GM18502 (cell line): ENCODE data around the gene PRKRIP1.
A peak's percentile ranks its signal among the peaks of the same experiment; 100 is the strongest.
"Not testable (repeated sequence)": the region's sequence is repeated elsewhere in the genome, so short reads cannot be mapped to it uniquely, and the experiment has no call there.

Experiments used
- ATAC-seq: cut with Tn5 transposase; IDR thresholded peaks from one replicate; pipeline ENCODE4 v1.9.1; 2021; ENCODE audit warnings: mild to moderate bottlenecking; ENCODE audit not compliant: unreplicated experiment, poor library complexity

The PRKRIP1 gene, protein sequence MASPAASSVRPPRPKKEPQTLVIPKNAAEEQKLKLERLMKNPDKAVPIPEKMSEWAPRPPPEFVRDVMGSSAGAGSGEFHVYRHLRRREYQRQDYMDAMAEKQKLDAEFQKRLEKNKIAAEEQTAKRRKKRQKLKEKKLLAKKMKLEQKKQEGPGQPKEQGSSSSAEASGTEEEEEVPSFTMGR

GRCh38 chr7:102395873-102396709, at the start of gene PRKRIP1:
PRKRIP1 (plus strand) TSS chr7:102396363; CDS start chr7:102396412, 49 bp downstream.
- ATAC-seq: peak; percentile 97

GRCh38 chr7:102346983-102347382, 49.2 kb upstream of the PRKRIP1 start:
- ATAC-seq: not testable (repeated sequence)

DNA sequence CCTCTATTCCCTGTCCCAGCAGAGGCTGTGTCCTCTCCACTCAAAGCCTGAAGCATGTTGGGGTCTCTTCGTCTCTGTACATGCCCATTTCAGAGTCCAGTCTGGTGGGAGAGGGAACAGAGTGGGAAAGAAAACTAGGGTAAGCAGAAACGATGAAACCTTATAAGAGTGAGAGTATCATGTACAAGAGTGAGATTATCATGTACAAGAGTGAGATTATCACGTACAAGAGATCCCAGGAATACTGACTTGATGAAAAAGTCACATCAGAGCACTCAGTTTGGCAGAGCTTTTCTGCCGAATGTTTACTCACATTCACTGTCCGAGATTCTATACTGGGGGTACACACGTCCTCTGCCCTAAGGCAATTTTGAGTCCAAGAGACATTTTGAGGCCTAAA, 39.8 kb upstream of the PRKRIP1 start, which contains the start of gene SPDYE6:
TSS of gene SPDYE6 (minus strand) at position 101 of the 400 bp plus-strand sequence. CDS start 421 bp downstream, outside the sequence.
- ATAC-seq: not testable (repeated sequence)

DNA sequence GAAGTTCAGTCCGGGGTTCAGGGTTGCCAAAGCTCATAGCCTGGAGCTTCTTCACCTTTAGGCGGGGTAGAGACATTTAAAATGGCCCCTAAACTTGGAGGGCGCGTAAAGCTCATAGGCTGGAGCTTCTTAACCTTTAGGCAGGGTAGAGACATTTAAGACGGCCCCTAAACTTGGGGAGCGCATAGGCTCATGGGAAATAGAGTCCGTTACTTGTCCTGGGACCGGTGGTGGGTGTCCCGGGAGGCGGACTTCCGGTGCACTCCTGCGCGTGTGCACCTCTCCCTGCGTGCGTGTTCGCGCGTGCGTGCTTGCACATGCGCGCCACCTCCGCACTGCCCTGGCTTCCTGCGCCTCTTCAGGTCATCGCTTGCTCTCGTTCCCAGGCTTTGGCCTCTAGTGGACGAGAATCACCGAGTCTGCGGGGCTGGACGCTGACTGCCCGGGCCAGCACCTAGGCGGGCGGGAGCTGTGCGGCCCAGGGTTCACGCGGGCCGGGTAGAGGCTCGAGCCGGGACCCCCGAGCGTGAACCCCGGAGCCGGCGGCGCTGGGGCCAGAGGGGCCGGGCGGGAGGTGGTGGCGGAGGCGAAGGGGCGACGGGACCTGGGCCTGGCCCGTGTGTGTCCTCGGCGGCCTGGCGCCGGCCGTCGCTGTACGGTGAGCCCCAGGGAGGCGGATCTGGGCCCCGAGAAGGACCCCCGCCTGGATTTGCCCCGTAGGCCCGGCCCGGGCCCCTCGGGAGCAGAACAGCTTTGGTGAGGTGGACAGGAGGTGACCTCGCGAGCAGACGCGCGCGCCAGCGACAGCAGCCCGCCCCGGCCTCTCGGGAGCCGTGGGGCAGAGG, 32.4 kb upstream of the PRKRIP1 start:
- ATAC-seq: peak; percentile 98

DNA sequence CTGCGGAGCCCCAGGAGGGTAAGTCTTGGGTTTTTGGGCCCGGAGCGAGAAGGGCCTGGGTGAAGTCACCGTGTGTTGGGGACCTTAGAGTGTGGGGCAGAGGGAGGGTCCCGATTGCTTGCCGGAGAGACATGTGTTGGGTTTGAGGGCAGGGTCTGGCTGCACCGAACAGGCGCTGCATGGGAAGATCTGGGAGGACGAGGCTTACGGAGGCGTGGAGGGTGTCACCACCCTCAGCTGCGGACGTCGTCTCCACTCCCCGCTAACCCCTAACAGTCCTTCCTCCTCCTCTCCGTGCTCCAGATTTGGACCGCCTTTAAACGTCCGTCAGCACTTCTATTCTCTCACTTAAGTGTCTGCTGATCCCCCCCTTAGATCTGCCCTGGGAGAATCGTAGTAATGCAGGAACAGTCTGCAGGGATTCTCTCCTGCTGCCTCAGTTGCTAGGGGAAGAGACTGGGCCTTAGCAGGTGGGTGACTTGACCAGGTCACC, 31.7 kb upstream of the PRKRIP1 start:
- not testable (repeated sequence) for ATAC-seq

- not testable (repeated sequence) for ATAC-seq
Observed at GRCh38 chr7:102365390-102365789, 30.8 kb upstream of the PRKRIP1 start.

GRCh38 chr7:102370038-102370437, 26.1 kb upstream of the PRKRIP1 start:
- ATAC-seq: not testable (repeated sequence)

GRCh38 chr7:102372796-102373195, 23.4 kb upstream of the PRKRIP1 start:
- not testable (repeated sequence) for ATAC-seq

GRCh38 chr7:102376964-102377466, 19.1 kb upstream of the PRKRIP1 start:
- no peak for ATAC-seq

DNA sequence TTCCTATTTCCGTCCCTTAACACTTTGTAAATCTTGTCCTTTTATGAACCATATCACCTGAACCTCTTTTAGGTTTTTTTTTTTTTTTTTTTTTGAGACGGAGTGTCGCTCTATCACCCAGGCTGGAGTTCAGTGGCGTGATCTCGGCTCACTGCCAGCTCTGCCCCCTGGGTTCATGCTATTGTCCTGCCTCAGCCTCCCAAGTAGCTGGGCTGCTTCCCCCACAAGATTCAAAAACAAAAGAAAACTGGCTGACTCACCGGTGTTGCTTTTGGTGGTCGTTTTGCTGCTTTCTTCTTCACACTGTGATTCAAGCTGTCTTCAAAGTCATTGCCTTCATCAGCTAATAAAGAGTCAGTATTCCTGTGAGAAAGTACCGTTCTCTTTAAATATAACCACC, 15.3 kb upstream of the PRKRIP1 start:
- ATAC-seq: not testable (repeated sequence)

GRCh38 chr7:102381696-102382425, 14.3 kb upstream of the PRKRIP1 start:
- ATAC-seq: not testable (repeated sequence)

DNA sequence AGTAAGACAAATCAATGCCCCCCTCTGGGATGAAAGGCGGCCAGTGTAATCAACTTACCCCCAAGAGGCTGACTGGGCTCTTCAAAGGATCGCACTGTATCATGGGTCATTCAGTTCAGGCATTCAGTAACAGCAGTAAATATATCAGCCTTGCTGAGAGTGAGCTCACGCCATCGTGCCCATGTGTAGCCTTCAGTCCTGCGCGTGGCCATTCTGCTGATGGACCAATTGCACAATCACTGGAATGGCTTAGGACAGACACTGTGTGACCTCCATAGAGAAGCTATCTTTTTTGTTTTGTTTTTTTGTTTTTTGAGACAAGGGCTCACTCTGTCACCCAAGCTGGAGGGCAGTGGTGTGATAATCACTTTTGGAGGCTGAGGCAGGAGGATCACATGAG, 9.1 kb upstream of the PRKRIP1 start:
- no peak for ATAC-seq

GRCh38 chr7:102389810-102390209, 6.4 kb upstream of the PRKRIP1 start:
- no peak for ATAC-seq

DNA sequence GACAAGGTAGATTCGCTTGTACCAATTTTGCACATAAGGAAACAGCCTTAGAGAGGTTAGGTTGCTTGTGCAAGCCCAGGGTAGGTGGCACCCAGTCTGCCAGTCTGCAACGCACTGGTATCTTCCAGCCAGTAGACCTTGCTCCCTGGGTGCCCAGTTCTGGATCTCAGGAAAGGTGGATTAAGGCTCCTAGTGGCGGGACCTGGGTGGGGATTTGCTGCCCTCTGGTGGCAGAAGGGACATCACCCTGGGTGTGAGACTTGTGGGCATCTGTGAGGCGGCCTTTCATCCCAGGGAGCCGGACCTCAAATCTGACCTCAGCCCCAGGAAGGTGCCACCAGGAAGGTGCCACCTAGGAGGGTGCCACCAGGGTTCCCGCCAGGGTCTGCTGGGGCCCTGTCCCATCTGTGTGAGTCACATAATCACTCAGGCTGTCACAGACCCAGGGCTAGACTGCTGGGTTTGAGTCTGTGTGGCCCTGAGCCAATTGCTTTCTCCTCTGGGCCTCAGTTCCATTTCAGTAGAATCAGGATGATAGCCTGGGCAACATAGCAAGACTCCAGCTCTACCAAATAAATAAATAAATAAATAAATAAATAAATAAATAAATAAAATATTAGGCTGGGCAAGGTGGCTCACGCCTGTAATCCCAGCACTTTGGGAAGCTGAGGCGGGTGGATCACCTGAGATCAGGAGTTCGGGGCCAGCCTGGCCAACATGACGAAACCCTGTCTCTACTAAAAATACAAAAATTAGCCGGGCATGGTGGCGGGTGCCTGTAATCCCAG, 5.3 kb upstream of the PRKRIP1 start:
- ATAC-seq: no peak

- ATAC-seq: no peak
Observed at GRCh38 chr7:102392330-102392729, 3.8 kb upstream of the PRKRIP1 start.

- ATAC-seq: no peak
Observed at GRCh38 chr7:102393467-102393866, 2.7 kb upstream of the PRKRIP1 start.

- ATAC-seq: no peak
Observed at GRCh38 chr7:102395592-102395872, 631 bp upstream of the PRKRIP1 start.

- no peak for ATAC-seq
Observed at GRCh38 chr7:102396710-102397019, 502 bp downstream of the PRKRIP1 start.

DNA sequence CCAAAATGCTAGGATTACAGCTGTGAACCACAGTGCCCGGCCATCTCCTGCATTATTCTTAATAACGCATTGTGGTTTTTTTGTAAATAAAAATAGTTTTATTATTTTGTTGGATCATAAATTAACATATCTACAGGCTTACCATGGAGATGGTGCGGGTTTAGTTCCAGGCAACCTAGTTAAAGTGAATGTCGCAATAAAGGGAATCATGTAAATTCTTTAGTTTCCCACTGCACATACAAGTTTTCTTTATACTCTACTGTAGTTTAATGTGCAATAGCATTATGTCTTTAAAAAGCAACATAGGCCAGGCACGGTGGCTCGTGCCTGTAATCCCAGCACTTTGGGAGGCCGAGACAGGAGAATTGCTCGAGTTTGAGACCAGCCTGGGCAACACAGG, 2.4 kb downstream of the PRKRIP1 start:
- no peak for ATAC-seq
